GM03348 (cell line): Measurements from ENCODE around the gene RAB22A.
A peak's percentile ranks its signal among the peaks of the same experiment; 100 is the strongest.

Experiments
- DNase-seq: peaks from one replicate; pipeline ENCODE4 v3.0.0; 2012; ENCODE audit warnings: low spot score

Gene RAB22A

DNA sequence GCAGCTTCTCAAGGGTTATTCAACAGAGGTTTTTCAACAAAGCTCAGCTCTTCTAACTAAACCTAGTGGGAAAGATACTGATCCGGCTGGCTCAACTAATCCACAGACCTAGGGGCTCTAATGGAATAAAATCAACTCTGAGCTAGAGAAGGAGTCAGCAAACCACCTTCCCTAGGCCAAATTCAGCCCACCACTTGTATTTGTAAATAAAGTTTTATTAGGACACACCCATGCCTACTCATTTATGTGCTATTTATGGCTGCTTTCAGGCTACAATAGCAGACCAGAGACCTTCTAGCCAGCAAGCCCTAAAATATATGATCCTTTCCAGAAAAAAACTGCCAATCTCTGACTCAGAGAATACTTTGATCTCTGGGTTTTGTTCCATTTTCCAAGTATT is 6.0 kb upstream of the RAB22A start:
- DNase-seq = no peak

DNA sequence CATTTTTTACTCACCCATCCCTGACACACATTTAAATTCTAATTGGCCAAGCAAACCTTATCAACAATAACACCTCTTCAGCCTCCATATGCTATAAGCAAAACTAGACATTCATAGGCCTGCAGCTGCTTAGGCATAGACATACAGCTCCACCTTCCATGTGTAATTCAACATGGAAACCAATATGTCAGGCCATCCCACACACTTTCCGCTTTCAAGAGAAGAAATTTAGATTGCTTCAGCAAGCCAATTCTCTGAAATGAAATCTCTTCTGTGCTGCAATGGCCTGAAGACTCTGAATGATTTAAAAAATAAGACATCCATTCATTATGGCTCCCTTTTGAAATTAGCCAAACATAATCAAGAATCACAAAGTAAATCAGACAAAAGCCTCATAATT is 4.5 kb upstream of the RAB22A start:
- no peak for DNase-seq

DNA sequence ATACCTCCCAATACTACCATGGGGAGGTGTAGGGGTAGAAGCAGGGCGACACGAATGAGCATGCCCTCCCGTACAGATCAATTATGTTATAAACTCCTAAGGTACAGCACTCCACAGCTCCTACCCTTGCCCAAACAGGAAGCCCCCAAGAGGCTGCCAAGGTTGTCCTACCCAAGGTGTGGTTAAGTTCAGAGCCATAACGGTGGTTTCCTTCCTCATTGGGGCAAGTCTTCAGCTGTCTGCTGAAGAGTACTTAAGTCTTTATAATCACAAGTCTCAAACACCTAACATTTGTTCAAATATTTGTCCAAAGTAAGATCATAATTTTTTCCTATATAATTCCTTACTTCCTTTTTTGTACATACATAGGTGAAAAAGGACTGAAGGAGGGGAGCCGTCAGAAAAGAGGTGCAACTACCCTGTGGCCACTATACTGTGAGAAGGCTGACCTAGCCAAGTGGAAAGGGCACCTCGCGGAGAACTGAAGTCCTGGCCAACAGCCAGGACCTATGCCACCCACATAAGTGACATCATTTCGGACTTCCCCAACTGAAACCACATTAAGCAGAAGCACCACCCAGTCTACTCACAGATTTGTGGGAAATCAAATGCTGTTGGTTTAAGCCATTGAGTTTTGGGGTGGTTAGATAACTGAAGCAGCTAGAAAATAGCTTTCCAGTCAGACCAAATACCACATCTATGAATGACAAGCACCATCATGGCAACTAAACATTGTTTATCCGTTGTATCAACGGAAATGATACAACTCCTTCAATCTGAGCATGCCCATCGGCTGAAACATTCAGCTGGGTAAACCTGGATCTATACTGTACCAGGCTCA is 2.9 kb upstream of the RAB22A start:
- DNase-seq = no peak

DNA sequence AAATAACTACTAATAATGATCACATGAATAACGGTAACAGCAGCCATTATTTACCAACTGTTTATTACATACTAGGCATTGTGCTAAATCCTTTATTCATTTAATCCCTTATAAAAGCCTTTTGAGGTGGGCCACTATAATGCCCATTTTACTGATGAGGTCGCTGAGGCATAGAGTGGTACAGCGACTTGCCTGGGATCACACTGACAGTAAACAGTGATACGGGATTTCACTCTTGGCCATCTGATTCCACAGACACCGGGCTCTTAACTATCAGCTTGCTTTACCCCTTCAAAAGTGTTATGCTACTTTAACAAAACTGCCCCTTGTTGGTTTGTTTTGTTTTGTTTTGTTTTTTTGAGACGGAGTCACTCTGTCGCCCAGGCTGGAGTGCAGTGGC is 2.2 kb upstream of the RAB22A start:
- DNase-seq = no peak

DNA sequence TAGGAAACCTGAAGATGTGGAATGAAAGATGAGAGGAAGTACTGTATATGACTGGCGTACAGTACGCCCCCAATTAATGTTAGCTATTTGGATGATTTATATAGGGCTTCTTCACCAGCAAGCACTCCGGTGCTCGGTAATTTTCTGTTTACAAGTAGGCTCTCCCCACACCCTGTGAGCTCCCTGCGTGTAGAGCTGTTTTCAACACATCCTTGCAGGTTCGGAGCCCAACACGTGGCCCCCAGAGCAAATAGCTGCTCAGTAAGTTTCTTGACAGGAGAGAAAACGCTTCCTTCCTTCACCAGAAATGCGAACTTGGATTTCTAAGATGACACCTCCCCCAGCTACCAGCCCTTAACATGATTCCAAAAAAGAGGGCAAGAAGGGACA is 1.2 kb upstream of the RAB22A start:
- DNase-seq = no peak

DNA sequence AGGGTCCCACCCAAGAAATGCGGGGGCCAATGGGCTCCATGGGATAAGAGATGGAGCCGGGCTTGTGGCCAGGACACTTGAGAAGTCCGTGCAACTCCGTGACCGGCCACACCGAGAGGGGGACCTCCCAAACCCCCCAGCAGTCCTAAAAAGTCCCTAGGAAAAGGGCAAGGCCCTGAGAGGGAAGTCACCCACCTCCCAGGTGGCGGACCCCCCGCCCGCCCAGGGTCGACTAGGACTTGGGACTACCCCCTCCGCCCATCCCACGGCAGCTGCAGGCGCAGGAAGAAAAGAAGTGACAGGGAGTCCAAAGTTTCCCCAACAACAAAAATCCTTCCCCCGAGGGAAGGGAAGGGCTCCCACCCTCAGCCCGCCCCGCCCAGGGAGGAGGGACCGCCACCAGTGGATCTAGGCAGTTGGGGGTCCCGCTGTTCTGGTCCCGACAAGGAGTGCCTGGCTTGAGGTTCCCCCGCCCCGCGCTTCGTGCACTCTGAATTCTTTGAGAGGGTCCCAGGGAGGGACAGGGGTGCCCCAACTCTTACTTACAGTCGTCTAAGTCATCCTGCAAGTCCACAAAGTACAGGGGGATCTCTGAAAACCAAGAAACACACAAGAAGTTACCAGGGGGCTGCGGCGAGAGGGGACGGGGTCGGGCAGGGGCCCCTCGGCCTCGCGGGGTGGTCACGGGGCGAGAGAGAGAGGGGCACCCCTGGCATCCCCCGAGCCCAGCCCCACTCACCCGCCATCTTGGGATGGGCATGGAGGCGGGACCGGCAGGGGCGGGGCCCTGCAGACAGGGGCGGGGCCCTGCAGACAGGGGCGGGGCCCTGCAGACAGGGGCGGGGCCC is 611 bp upstream of the RAB22A start:
- peak; percentile 94 for DNase-seq

DNA sequence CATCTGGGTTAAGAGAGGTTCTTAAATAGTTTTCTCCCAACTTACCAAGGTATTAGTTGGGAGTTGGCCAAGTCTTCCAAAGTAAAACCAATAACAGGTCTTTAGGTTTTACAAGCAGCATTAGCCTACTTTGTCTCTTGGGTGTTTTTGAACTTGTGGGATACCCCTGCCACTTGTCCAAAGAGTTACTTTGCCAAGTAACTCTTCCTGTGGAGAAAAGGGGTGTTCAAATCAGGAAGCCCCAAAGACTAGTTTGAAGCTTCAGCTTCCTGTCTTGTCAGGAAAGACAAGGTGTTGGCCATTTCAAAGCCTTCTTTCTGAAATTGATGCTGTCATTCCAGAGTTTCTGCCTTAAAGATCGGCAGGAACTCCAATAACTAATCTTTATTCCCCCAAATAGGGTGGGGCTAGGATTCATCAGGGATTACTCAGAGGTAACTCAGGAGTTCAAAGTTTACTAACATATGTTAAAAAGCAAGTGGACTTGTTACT is 822 bp downstream of the RAB22A start:
- DNase-seq = peak; percentile 41

DNA sequence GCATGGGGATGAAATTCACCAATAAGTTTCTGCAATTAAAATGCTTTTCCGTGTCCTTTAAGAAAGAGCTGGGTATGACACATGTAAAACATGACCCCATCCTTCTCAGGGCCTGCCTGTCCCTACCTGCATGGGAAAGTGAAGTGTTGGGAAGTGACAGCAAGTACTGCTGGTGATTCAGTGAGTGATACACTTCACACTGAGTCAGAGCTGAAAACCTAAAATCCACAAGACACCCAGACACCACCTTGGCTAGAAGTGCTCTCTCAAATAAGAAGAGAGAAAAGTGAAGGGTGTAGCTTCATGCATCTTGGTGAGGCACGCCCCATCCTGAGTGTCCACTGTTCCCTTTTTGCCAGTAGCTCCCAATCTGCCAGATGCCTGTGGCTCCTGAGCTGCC is 3.3 kb downstream of the RAB22A start:
- DNase-seq = no peak

DNA sequence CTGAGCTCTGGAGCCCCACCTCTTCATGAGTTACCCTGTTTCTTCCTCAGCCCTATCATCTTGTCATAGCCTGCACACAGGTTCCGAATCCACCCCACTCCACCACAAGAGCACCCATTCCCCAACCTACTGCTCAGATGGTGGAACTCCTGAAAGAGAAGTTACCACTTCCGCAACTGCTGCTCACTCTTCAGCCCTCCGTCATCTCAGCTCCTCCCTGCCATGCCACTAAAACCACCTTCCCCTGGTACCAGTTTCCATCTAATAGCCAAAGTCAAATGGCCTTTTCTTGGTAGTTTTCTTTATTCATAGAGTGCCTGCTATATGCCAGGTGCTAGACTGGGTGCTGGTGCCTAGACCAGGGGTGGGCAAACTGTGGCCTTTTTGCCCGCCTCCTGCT is 3.9 kb downstream of the RAB22A start:
- no peak for DNase-seq

DNA sequence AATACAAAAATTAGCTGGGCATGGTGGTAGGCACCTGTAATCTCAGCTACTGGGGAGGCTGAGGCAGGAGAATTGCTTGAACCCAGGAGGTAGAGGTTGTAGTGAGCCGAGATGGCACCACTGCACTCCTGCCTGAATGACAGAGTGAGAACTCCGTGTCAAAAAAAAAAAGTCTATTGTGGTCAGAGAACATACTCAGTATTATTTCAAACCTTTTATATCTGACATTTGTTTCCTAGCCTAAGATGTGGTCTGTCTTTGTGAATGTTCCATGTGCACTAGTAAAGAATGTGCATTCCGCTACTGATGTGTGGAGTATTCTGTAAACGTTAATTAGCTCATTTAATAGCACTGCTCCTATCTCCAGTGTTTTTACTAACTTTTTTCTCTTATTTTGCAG is 11.7 kb downstream of the RAB22A start:
- DNase-seq = no peak

DNA sequence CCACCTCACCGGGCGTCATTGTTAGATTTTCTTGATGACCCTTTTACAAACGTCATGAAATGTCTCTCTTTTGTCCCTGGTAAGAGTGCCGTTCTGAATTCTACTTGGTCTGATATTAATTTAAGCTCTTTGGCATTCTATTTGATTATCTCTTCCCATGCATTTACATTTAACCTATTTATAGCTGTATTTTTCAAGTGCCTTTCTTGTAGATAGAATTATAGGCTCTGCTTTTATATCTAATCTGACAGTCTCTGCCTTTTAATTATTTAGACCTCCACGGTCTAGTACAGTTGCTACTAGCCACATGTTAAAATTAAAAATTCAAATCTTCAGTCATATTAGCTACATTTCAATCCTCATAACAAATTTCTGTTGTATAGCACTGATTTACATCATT is 12.6 kb downstream of the RAB22A start:
- DNase-seq = no peak

DNA sequence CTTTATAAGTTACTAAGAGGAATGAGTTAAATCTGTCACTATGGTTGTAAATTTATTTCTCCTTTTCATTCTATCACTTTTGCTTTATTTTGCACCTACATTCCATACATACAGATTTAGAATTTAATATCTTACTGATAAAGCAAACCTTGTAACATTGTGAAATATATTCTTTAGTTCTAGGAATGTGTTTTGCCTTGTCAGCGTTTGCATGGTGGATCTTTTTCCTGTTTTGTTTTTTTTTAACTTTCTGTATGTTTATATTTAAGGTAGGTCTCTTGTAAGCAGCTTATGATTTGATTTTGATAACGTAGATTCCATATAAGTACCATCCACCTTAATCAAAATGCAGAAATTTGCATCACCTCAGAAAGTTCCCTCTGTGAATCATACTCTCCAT is 16.4 kb downstream of the RAB22A start:
- DNase-seq = no peak

DNA sequence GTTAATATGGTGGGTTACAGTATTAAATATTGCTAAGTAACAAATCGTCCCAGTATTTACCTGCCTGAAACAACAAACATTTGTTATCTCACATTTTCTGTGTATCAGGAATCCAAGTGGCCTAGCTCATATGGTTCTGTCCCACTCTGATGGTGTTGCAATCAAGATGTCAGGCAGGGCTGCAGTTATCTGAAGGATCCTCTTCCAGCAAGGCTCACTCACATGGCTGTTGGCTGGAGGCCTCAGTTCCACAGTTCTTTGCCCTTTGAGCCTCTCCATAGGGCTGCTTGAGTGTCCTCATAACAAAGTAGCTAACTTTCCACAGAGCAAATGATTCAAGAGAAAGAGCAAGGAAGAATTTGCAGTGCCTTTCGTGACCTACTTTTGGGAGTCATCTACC is 17.7 kb downstream of the RAB22A start:
- DNase-seq = no peak

DNA sequence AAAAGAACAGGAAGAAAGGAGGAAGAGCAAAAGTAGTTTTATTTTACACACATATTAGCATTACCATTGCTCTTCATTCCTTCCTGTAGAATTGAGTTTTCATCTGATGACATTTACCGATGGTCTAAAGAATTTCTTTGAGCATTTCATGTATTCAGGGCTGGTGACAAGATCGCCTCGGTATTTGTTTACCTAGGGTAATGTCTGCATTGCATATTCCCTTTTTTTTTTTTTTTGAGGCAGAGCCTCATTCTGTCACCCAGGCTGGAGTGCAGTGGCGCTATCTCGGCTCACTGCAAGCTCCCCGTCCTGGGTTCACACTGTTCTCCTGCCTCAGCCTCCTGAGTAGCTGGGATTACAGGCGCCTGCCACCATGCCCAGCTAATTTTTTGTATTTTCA is 19.3 kb downstream of the RAB22A start:
- no peak for DNase-seq

DNA sequence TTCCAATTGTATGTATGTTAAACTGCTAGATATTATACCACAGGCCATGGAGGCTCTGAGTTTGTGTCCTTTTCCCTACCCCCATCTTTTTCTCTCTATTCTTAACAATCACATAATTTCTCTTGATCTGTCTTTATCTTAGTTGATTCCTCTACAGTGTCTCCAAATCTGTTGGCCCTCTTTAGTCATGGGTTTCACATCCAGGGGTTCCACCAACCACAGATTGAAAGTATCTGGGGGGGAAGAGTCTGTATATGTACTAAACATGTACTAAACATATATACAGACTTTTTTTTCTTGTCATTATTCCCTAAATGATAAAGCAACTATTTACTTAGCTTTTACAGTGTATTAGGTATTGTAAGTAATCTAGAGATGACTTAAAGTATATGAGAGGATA is 20.2 kb downstream of the RAB22A start:
- no peak for DNase-seq

DNA sequence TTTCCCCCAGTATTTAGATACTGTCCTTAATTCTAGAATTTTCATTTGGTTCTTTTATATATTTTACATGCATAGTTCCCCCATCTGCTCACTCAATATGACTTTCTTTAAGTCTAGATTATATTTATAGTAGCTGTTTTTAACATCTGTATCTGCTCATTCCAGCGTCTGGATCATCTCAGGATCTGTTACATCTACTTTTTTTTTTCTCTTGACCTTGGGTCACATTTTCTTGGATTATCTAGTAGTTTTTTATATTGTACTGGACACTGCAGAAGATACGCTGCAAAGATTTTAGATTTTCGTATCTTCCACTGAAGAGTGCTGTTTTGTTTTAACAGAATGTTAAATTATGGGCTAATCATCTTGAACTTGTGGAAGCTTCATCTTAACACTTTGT is 20.7 kb downstream of the RAB22A start:
- DNase-seq = no peak

DNA sequence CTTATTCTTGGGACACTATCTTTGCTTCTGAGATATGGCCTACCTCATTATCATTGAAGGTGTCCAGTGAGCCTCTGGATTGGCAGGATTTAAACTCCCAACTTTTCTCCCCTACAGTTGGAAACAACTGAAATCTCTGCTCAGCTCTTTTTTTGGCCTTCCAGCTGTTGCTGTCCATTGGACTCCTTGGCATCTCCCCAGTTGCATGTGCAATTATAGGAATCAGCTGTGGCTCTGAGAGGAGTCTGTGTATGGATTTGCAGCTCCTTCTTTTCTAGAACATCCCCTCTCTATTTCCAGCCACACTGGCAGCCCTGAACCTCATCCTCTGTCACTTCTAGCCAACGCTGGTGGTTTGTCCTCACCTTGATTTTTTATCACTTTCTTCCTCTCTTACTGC is 21.2 kb downstream of the RAB22A start:
- DNase-seq = no peak

DNA sequence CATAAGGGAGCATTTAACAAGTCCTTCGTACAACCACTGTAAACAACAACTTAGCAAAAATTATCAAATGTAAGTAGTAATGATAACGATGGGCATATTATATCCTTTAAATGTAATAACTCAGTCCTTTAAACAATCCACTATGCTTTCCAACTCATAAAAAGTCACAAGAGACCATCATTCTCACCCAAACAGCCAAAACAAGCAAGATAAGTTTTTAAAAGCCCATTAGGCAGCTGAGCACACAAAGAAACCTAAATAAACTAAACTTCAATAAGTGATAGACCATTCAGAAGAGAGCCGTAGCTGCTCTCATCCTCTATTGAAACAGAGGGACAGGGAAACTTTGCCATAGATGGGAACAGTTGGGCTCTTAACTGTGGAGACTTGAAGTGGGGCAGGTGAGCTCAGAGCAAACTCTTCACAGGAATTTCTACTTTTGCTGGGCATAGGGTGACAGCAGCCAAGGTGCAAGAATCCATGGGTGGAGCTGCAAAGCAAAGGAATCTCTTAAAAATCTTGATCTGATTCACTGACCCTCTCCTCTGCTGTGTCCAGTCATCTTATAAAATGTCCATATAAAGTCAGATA is 22.5 kb downstream of the RAB22A start:
- DNase-seq = no peak

DNA sequence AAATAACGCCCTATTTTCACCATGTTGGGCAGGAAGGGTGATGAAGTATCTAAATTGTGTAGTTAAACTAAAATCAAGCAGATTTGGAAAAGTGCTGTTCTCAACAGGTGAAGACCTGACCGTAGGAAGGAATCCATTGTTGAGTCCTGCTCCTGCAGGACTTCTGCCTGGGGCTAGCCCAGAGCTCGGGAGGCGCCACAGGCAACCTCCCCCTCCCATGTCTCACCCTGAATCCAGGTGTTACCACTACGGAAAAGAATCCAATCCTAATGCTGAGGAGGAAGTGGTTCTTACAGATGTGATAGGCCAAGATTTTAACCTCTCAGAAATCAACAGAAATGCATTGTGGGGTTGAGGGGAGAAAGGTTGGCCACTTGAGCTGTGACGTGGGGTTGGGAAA is 30.2 kb downstream of the RAB22A start:
- no peak for DNase-seq

DNA sequence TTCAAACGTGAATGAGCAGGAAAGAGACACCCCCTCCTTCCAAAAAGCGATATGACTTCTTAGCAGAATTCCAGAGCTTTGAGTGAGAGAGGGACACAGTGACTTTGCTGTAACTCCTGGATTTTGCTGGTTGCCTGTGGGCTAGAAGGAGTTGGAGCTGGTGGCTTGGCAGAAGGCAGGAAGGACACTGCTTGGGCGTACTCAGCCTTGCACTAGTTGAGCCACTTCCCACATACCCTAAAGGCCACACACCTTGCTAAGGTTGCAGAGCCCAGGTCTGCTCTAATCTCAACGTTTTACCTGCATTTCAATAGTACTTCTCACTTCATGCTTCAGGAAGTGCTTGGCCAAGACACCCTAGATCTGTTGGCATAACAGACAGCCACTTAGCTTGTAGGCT is 30.6 kb downstream of the RAB22A start:
- no peak for DNase-seq

DNA sequence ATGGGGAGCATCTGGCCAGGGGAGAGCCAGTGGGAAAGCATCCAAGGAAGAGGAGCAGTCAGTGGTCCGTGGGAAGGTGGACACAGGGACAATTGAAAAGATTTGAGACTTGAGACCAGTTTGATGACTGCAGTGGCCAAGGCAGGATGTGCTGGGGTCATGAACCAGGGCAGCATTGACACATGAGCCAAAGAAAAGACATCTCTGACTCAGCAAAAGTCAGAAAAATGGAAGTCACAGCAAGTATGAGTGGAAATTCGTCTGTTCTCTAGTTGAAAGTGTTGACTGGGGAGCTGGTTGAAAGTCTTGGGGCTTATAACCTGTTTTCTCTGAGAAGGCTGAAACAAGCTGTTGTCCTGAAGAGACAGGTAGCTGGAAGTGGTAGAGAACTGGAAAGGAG is 31.3 kb downstream of the RAB22A start:
- DNase-seq = no peak

DNA sequence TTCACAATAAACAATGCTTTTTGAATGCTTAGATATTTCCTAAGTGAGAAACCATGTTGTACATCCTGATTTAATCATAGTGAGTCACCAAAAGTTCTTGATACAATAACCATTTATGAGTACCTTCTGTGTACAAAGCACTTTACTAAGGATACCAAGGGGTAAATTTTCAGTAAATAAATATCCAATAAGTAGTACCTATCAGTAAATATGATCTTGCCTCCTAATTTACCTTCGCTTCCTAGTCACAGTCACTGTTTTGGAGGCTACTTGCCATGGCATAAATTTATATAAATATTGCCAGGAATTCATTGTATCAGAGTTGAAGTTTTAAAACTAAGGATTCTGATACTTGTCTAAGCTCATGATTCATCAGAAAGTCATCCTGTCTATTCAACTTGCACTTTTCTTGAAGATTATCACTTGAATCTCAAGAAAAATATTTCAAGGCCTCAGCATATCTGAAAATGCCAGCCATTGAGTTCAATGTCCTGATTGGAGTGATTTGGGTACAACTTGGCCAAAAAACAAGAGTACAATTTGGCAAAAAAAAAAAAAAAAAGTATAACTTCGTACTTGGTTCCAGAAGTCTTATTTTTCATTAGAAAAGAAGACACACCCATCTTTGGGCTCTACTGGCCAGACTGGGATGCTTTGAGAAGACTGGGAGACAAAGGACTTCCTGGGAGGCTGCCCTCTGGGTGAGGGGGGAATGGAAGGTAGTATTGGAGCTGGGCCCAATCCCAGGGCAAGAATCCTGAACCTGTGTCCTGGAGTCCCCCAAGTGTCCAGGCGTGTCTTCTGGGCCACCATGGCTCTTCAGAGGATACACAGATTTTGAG is 32.8 kb downstream of the RAB22A start:
- DNase-seq = peak; percentile 71
